Measurements from ENCODE around the gene SH2D2A. TPM values are rescaled to one million over a fixed set of nuclear protein-coding genes. Genes with fewer than 3 reads are reported as not detected.

SH2D2A gene
- total RNA-seq, 2 donors from 2014 or later = 2.4 to 7.7 TPM

DNA sequence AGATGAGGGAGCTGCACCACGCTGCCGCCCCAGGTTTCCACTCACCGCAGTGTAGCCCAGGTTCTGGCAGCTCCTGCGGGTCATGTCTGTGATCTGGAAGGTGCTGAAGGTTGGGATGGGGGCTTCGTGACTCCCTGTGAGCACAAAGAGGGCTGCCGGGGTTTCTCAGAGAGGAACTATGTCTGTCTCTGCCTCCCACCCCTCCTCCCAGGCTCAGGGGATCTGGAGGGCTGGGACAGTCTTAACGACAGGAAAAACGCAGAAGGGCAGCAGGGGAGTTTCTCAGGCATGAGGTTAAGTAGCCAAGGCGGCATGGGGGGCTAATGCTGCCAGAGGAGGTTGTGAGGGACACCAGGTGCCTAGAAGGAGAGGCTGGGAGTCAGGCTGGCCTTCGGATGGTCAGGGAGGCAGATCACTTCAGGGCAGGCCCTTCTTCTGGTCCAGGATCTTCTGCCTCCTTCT lies 656 bp downstream of the SH2D2A start:
- no peak overlapping the region for H3K4me3 ChIP-seq (ENCODE audit: low read length)

DNA sequence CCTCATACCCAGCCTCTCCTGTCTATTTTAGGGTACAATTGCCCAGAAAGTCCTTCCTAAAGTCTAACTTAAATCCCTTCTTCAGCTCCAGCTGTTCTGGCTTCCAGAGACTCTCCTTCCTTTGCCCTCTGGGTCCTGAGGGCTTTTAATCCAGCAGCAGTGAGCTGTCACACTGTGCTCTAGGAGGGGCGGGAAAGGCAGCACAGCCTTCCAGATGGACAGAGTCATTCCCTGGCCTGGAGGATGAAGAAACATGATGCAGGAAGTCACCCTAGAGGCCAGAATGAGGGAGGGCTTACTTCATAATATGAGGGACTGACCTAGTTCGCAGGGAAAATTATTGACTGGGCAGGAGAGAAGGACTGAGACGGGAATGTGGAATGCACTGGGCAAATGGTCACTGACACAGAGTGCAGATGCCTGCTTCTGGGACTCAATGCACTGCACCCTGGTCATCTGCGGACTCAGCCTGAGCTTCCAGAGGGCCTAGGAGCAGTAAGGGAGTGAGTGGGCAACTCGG lies 1.3 kb downstream of the SH2D2A start:
- Histone ChIP-seq H3K4me3 (ENCODE audit: low read length) (no peak overlapping the region), H3K27ac (ENCODE audit: low read depth, low read length) (no peak overlapping the region), H3K9ac (ENCODE audit: extremely low read depth, low read length, poor library complexity, severe bottlenecking) (no peak overlapping the region), H3K9me3 (ENCODE audit: control insufficient read depth, low read length) (no peaks in the 10 kb centered on the region), H3K36me3 (ENCODE audit: control insufficient read depth, insufficient read depth, low read length) (no peaks in the 10 kb centered on the region), H3K4me1 (ENCODE audit: control insufficient read depth, insufficient read depth, low read length) (no peaks in the 10 kb centered on the region), H3K27me3 (ENCODE audit: control insufficient read depth, insufficient read depth, low read length, poor library complexity, severe bottlenecking) (peaks cover 30% of the 10 kb centered on the region)
- H3K36me3 Mint-ChIP-seq (ENCODE audit: low read depth) = no peaks in the 10 kb centered on the region
- H3K27ac Mint-ChIP-seq = no peak overlapping the region
- peaks cover 68% of the 10 kb centered on the region for H3K27me3 Mint-ChIP-seq (ENCODE audit: insufficient read depth)
- TF ChIP-seq, protein P1, sequence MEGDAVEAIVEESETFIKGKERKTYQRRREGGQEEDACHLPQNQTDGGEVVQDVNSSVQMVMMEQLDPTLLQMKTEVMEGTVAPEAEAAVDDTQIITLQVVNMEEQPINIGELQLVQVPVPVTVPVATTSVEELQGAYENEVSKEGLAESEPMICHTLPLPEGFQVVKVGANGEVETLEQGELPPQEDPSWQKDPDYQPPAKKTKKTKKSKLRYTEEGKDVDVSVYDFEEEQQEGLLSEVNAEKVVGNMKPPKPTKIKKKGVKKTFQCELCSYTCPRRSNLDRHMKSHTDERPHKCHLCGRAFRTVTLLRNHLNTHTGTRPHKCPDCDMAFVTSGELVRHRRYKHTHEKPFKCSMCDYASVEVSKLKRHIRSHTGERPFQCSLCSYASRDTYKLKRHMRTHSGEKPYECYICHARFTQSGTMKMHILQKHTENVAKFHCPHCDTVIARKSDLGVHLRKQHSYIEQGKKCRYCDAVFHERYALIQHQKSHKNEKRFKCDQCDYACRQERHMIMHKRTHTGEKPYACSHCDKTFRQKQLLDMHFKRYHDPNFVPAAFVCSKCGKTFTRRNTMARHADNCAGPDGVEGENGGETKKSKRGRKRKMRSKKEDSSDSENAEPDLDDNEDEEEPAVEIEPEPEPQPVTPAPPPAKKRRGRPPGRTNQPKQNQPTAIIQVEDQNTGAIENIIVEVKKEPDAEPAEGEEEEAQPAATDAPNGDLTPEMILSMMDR (conservative IDR thresholded peaks at IDR 0.05) = no peak
- DNase-seq = no peak
- 71 to 89% methylated on average over 3 to 5 of the region's 5 CpGs for WGBS, 2 experiments (ENCODE audit: insufficient coverage in 1 of 2, insufficient read length in 1 of 2)
- no peak overlapping the region for H3K4me3 Mint-ChIP-seq
- H3K4me1 Mint-ChIP-seq = peaks cover 11% of the 10 kb centered on the region
- no peaks in the 10 kb centered on the region for H3K9me3 Mint-ChIP-seq

More for the DNA sequence above, 656 bp downstream of the SH2D2A start:
- no peak overlapping the region for H3K4me3 Mint-ChIP-seq
- Histone ChIP-seq H3K9me3 (ENCODE audit: control insufficient read depth, low read length) (no peaks in the 10 kb centered on the region), H3K9ac (ENCODE audit: extremely low read depth, low read length, poor library complexity, severe bottlenecking) (no peak overlapping the region), H3K36me3 (ENCODE audit: control insufficient read depth, insufficient read depth, low read length) (no peaks in the 10 kb centered on the region), H3K27me3 (ENCODE audit: control insufficient read depth, insufficient read depth, low read length, poor library complexity, severe bottlenecking) (peaks cover 30% of the 10 kb centered on the region), H3K27ac (ENCODE audit: low read depth, low read length) (no peak overlapping the region), H3K4me1 (ENCODE audit: control insufficient read depth, insufficient read depth, low read length) (no peaks in the 10 kb centered on the region)
- TF ChIP-seq, protein P1 (conservative IDR thresholded peaks at IDR 0.05) = no peak
- H3K27me3 Mint-ChIP-seq (ENCODE audit: insufficient read depth) = peaks cover 73% of the 10 kb centered on the region
- 58 to 71% methylated on average over 2 to 10 of the region's 10 CpGs for WGBS, 2 experiments (ENCODE audit: insufficient coverage in 1 of 2, insufficient read length in 1 of 2)
- DNase-seq = no peak
- H3K4me1 Mint-ChIP-seq = peaks cover 11% of the 10 kb centered on the region
- no peaks in the 10 kb centered on the region for H3K9me3 Mint-ChIP-seq
- no peak overlapping the region for H3K27ac Mint-ChIP-seq
- H3K36me3 Mint-ChIP-seq (ENCODE audit: low read depth) = no peaks in the 10 kb centered on the region

DNA sequence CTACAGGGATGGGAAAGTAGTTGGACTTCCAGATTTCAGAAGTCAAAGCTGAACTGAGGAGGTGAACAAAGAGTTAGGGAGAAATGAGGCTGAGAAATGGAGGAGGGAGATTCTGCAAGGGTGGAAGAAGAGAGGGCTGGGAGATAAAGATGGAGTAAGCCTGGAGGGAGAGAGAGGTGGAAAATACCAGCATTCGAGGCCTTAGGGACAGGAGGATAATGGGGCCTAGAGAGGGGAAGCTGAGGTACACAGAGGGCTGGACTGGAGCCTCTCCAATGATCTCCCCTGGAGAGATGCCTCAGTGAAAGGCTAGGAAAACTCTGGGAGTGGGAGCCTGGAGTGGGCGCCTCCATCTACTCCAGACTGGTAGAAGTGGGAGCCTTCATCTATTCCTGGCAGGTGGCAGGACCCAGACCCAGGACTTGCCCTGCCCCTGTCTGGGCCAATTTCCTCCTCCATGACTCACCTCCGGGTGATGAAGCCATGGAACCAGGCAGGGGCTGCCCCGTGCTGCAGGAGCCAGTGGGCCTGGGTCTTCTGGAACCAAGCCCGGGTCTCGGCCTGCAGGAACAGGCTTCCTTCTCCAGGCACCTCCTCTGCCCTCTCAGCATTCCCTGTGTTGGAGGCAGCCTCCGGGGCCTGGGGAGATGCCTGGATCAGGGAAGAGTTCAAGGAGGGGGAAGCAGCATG lies 1.9 kb downstream of the SH2D2A start:
- WGBS, 2 experiments (ENCODE audit: insufficient coverage in 1 of 2, insufficient read length in 1 of 2) = 95% methylated on average over 2 to 7 of the region's 7 CpGs
- no peak overlapping the region for H3K9ac ChIP-seq (ENCODE audit: extremely low read depth, low read length, poor library complexity, severe bottlenecking)
- peaks cover 11% of the 10 kb centered on the region for H3K4me1 Mint-ChIP-seq

More for the DNA sequence above, 1.9 kb downstream of the SH2D2A start:
- no peak for DNase-seq
- no peaks in the 10 kb centered on the region for H3K9me3 Mint-ChIP-seq
- peak overlapping the region; percentile 45 for H3K4me3 Mint-ChIP-seq
- TF ChIP-seq, protein P1 (conservative IDR thresholded peaks at IDR 0.05) = no peak
- Histone ChIP-seq H3K27ac (ENCODE audit: low read depth, low read length) (no peak overlapping the region), H3K4me3 (ENCODE audit: low read length) (no peak overlapping the region), H3K36me3 (ENCODE audit: control insufficient read depth, insufficient read depth, low read length) (no peaks in the 10 kb centered on the region), H3K9me3 (ENCODE audit: control insufficient read depth, low read length) (no peaks in the 10 kb centered on the region), H3K27me3 (ENCODE audit: control insufficient read depth, insufficient read depth, low read length, poor library complexity, severe bottlenecking) (peaks cover 30% of the 10 kb centered on the region), H3K4me1 (ENCODE audit: control insufficient read depth, insufficient read depth, low read length) (no peaks in the 10 kb centered on the region)
- peaks cover 63% of the 10 kb centered on the region for H3K27me3 Mint-ChIP-seq (ENCODE audit: insufficient read depth)
- H3K36me3 Mint-ChIP-seq (ENCODE audit: low read depth) = no peaks in the 10 kb centered on the region
- no peak overlapping the region for H3K27ac Mint-ChIP-seq

All from endodermal cell (in vitro differentiated cells).